ENCODE measurements around the gene ZNF827. TPM values are rescaled to one million over a fixed set of nuclear protein-coding genes. Genes with fewer than 3 reads are reported as not detected.

ZNF827 gene
- total and polyA plus RNA-seq, 7 donors: 1.8 to 37.7 (median 11.3) TPM

- H3K4me1 ChIP-seq: peaks cover 0 to 52% (median 33%) of the 10 kb centered on the region in 4 donors
- H3K36me3 ChIP-seq: peaks cover 0 to 8% (median 0%) of the 10 kb centered on the region in 4 donors
- H3K27ac ChIP-seq: peak overlapping the region in 1 of 4 donors; percentile 77
- intact Hi-C loops (cut with DNase I): loop anchor here (5.0 to 10.0 kb wide), 2 partner anchors 56 to 267 kb away; partner anchors contain the start of genes MMAA and ZNF827
- no peaks in the 10 kb centered on the region for H3K27me3 ChIP-seq
- no peak overlapping the region for H3K4me3 ChIP-seq
- WGBS, 2 donors: 57 to 77% methylated on average over 4 of the region's 4 CpGs
- no peaks in the 10 kb centered on the region for H3K9me3 ChIP-seq
- no peak for TF ChIP-seq POLR2A (IDR thresholded peaks at IDR 0.05)
- no peak for TF ChIP-seq EP300 (IDR thresholded peaks at IDR 0.05)
- no peak for DNase-seq
These were observed 57.0 kb downstream of the ZNF827 start for GRCh38 chr4:145881576-145881975.

- Histone ChIP-seq H3K9me3 (no peaks in the 10 kb centered on the region), H3K27me3 (no peaks in the 10 kb centered on the region), H3K4me1 (peaks cover 0 to 50% (median 24%) of the 10 kb centered on the region in 4 donors), H3K36me3 (peaks cover 0 to 2% (median 0%) of the 10 kb centered on the region in 4 donors), H3K4me3 (no peak overlapping the region), H3K27ac (peak overlapping the region; percentile 39 to 77 (median 61))
- 96 to 97% methylated on average over 9 of the region's 9 CpGs for WGBS, 2 donors
- no peak for DNase-seq
- TF ChIP-seq POLR2AphosphoS5 (IDR thresholded peaks at IDR 0.05): no peak
- intact Hi-C loops (cut with DNase I): loop anchor here (5.0 to 10.0 kb wide), 2 partner anchors 57 to 266 kb away; partner anchors contain the start of genes MMAA and ZNF827
These were observed 58.2 kb downstream of the ZNF827 start for GRCh38 chr4:145880355-145880960.

- intact Hi-C loops (cut with DNase I): no loop called here
- H3K27ac ChIP-seq: peak overlapping the region; percentile 39 to 77 (median 61)
- no peaks in the 10 kb centered on the region for H3K36me3 ChIP-seq
- H3K27me3 ChIP-seq: no peaks in the 10 kb centered on the region
- DNase-seq: no peak
- H3K4me1 ChIP-seq: peaks cover 0 to 50% (median 24%) of the 10 kb centered on the region in 4 donors
- peak in 3 of 4 donors; percentile 34 to 51 (median 49) for TF ChIP-seq POLR2AphosphoS5 (IDR thresholded peaks at IDR 0.05)
- no peak for TF ChIP-seq EP300 (IDR thresholded peaks at IDR 0.05)
- no peak overlapping the region for H3K4me3 ChIP-seq
- 51 to 72% methylated on average over 3 of the region's 3 CpGs for WGBS, 2 donors
- H3K9me3 ChIP-seq: no peaks in the 10 kb centered on the region
These were observed 59.0 kb downstream of the ZNF827 start for GRCh38 chr4:145879598-145879997.

- peaks cover 0 to 50% (median 24%) of the 10 kb centered on the region in 4 donors for H3K4me1 ChIP-seq
- no peaks in the 10 kb centered on the region for H3K9me3 ChIP-seq
- no peak for DNase-seq
- peak overlapping the region; percentile 39 to 77 (median 61) for H3K27ac ChIP-seq
- no peak overlapping the region for H3K4me3 ChIP-seq
- H3K27me3 ChIP-seq: no peaks in the 10 kb centered on the region
- intact Hi-C loops (cut with DNase I): no loop called here
- WGBS, 2 donors: 83 to 90% methylated on average over 7 of the region's 7 CpGs
- no peak for TF ChIP-seq CTCF (IDR thresholded peaks at IDR 0.05)
- no peak for TF ChIP-seq EP300 (IDR thresholded peaks at IDR 0.05)
- TF ChIP-seq POLR2A (IDR thresholded peaks at IDR 0.05): no peak
- no peak for TF ChIP-seq POLR2AphosphoS5 (IDR thresholded peaks at IDR 0.05)
- H3K36me3 ChIP-seq: no peaks in the 10 kb centered on the region
These were observed 59.9 kb downstream of the ZNF827 start for GRCh38 chr4:145878501-145879435.

GRCh38 chr4:145876531-145877180 is 62.0 kb downstream of the ZNF827 start:
- 96 to 97% methylated on average over 2 of the region's 2 CpGs for WGBS, 2 donors
- Histone ChIP-seq H3K36me3 (no peaks in the 10 kb centered on the region), H3K27me3 (no peaks in the 10 kb centered on the region), H3K27ac (no peak overlapping the region), H3K4me1 (peaks cover 0 to 42% (median 20%) of the 10 kb centered on the region in 4 donors), H3K9me3 (no peaks in the 10 kb centered on the region), H3K4me3 (no peak overlapping the region)
- DNase-seq: no peak
- intact Hi-C loops (cut with DNase I): no loop called here
- TF ChIP-seq EP300 (IDR thresholded peaks at IDR 0.05): no peak
- no peak for TF ChIP-seq CTCF (IDR thresholded peaks at IDR 0.05)
- TF ChIP-seq POLR2AphosphoS5 (IDR thresholded peaks at IDR 0.05): no peak
